Thymus (tissue), 11 donors: ENCODE data around the gene CASTOR1. TPM values are rescaled to one million over a fixed set of nuclear protein-coding genes. Genes with fewer than 3 reads are reported as not detected.

Experiments
- DNase-seq, 9 donors: peaks; one replicate each; pipeline ENCODE4 v3.0.0-alpha.2; 2013; ENCODE audit warnings: low spot score in 9 of 9, low read depth in 6 of 9, missing footprints in 1 of 9
- H3K27ac ChIP-seq, 2 donors: one replicate each; pipeline ENCODE4 v1.5.1; 2013; ENCODE audit warnings: control low read depth in 1 of 2, low read depth in 1 of 2, low read length in 1 of 2, mild to moderate bottlenecking in 1 of 2, moderate library complexity in 1 of 2
- H3K27me3 ChIP-seq, 2 donors: one replicate each; pipeline ENCODE4 v1.5.1; 2013; ENCODE audit warnings: low read length in 1 of 2; ENCODE audit not compliant: control insufficient read depth in 2 of 2, insufficient read depth in 1 of 2
- H3K36me3 ChIP-seq, 2 donors: one replicate each; pipeline ENCODE4 v1.5.1; 2013; ENCODE audit warnings: low read length in 1 of 2, mild to moderate bottlenecking in 1 of 2, moderate library complexity in 1 of 2; ENCODE audit not compliant: control insufficient read depth in 2 of 2, insufficient read depth in 2 of 2
- H3K4me1 ChIP-seq, 2 donors: one replicate each; pipeline ENCODE4 v1.5.1; 2013; ENCODE audit warnings: low read length in 2 of 2; ENCODE audit not compliant: control insufficient read depth in 2 of 2, insufficient read depth in 2 of 2
- H3K4me3 ChIP-seq, 2 donors: one replicate each; pipeline ENCODE4 v1.5.1; 2013; ENCODE audit warnings: low read length in 2 of 2, control low read depth in 1 of 2, mild to moderate bottlenecking in 1 of 2
- H3K9me3 ChIP-seq, 2 donors: one replicate each; pipeline ENCODE4 v1.5.1; 2013; ENCODE audit warnings: low read length in 1 of 2, mild to moderate bottlenecking in 1 of 2; ENCODE audit not compliant: control insufficient read depth in 2 of 2, insufficient read depth in 1 of 2
- WGBS: extraction: QIAGEN DNeasy Blood & Tissue Kit; methylation state at CpG from one replicate; pipeline ENCODE4 v1.1.7; 2013; 5-methylcytosine and 5-hydroxymethylcytosine counted together
- polyA plus RNA-seq: library from polyadenylated mRNA; stranded (reverse); fragments of 200-250 nt; gene quantifications from one replicate; pipeline ENCODE4 v1.2.3, GENCODE V29; 2013
- total RNA-seq: library from RNA; stranded (reverse); fragments of 120-200 nt; gene quantifications from one replicate; pipeline ENCODE4 v1.2.4, GENCODE V29; 2013
- donor health status: healthy.

The CASTOR1 gene
- total and polyA plus RNA-seq, 2 donors: 12.8 to 19.6 TPM

DNA sequence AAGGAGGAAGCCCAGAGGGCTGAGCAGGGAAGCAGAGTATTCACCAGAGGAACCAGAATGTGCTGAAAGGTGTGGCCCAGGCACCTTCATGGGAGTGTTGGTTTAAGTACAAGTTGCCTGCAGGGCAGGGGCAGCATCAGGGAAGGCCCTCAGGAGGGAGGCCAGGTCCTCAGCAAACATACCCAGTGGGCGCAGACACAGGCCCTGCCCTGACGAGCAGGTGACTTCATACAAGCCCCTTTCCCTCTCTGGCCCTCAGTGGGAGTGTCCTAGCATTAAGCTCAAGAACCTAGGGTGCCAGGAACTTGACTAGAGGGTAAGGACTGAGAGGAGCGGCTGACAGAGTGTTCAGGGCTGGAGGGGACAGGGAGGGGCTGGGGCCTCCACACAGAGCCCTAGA is 7.5 kb upstream of the CASTOR1 start:
- 84% methylated on average over 3 of the region's 3 CpGs for WGBS
- Histone ChIP-seq H3K36me3 (peaks cover 49 to 77% of the 10 kb centered on the region in 2 donors), H3K4me3 (no peak overlapping the region), H3K4me1 (peaks cover 44 to 92% of the 10 kb centered on the region in 2 donors), H3K9me3 (peaks cover 0 to 2% of the 10 kb centered on the region in 2 donors), H3K27ac (peak overlapping the region; percentile 64 to 83), H3K27me3 (no peaks in the 10 kb centered on the region)
- no peak for DNase-seq

- 6% methylated on average over 4 of the region's 4 CpGs for WGBS
- Histone ChIP-seq H3K9me3 (peaks cover 0 to 2% of the 10 kb centered on the region in 2 donors), H3K27me3 (no peaks in the 10 kb centered on the region), H3K36me3 (peaks cover 52 to 81% of the 10 kb centered on the region in 2 donors), H3K4me1 (peaks cover 40 to 92% of the 10 kb centered on the region in 2 donors), H3K27ac (peak overlapping the region; percentile 64), H3K4me3 (no peak overlapping the region)
- DNase-seq: peak in 3 of 9 donors; percentile 55 to 83 (median 63)
Measured at GRCh38 chr22:30296324-30296723, 7.0 kb upstream of the CASTOR1 start.

DNA sequence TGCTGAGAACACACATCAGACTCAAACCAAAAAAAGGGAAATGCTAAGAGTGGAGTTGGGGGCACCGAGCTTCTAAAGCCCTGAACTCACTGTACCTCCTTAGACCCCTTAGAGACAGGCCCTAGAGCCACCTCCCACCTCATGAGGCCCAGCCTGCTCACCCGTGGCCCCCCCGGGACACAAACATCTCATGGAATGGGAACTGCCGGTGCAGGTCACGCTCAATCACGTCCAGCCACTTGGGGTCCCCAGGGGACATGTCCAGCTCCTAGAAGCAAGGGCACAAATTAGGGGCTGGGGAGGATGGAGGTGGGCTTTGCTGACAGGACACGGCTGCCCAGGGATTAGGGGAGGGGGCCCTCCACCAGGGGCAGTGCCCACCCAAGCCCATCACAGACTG is 6.3 kb upstream of the CASTOR1 start:
- Histone ChIP-seq H3K36me3 (peaks cover 54 to 78% of the 10 kb centered on the region in 2 donors), H3K4me3 (no peak overlapping the region), H3K27ac (peak overlapping the region in 1 of 2 donors; percentile 75), H3K9me3 (peaks cover 0 to 2% of the 10 kb centered on the region in 2 donors), H3K27me3 (no peaks in the 10 kb centered on the region), H3K4me1 (peaks cover 44 to 92% of the 10 kb centered on the region in 2 donors)
- WGBS: 78% methylated on average over 7 of the region's 7 CpGs
- DNase-seq: no peak

- H3K4me3 ChIP-seq: no peak overlapping the region
- peaks cover 0 to 2% of the 10 kb centered on the region in 2 donors for H3K9me3 ChIP-seq
- H3K27ac ChIP-seq: no peak overlapping the region
- H3K4me1 ChIP-seq: peaks cover 50 to 97% of the 10 kb centered on the region in 2 donors
- no peak for DNase-seq
- H3K36me3 ChIP-seq: peaks cover 49 to 71% of the 10 kb centered on the region in 2 donors
- H3K27me3 ChIP-seq: no peaks in the 10 kb centered on the region
- 98% methylated on average over 11 of the region's 11 CpGs for WGBS
Measured at GRCh38 chr22:30294830-30295229, 5.5 kb upstream of the CASTOR1 start.

DNA sequence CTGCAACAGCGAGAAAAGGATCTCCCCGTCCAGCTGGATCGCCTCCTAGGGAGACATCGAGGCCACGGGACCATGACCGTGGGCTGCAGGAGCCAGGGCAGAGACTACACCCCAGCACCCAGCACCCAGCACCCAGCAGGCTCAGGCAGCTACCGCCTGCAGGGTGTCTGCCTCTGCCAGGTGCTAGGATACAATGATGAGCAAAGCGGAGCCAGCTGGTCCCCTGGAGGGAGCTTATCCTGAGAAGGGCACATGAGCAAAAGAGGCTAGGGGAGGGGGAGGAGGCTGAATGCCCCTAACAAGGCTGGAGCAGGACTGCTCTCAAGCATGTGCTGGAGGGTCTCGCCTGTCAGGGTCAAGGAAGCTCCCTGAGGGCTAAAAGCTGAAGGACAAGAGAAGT is 4.8 kb upstream of the CASTOR1 start:
- Histone ChIP-seq H3K4me3 (no peak overlapping the region), H3K9me3 (peaks cover 0 to 2% of the 10 kb centered on the region in 2 donors), H3K36me3 (peaks cover 46 to 66% of the 10 kb centered on the region in 2 donors), H3K27me3 (peaks cover 0 to under 1% of the 10 kb centered on the region in 2 donors), H3K4me1 (peaks cover 50 to 94% of the 10 kb centered on the region in 2 donors), H3K27ac (no peak overlapping the region)
- 86% methylated on average over 9 of the region's 9 CpGs for WGBS
- peak in 2 of 9 donors; percentile 57 to 77 for DNase-seq

GRCh38 chr22:30293026-30293425 is 3.7 kb upstream of the CASTOR1 start:
- Histone ChIP-seq H3K36me3 (peaks cover 39 to 55% of the 10 kb centered on the region in 2 donors), H3K27ac (no peak overlapping the region), H3K9me3 (peaks cover 0 to 2% of the 10 kb centered on the region in 2 donors), H3K4me1 (peaks cover 44 to 94% of the 10 kb centered on the region in 2 donors), H3K27me3 (peaks cover 0 to 6% of the 10 kb centered on the region in 2 donors), H3K4me3 (no peak overlapping the region)
- 94% methylated on average over 7 of the region's 7 CpGs for WGBS
- DNase-seq: no peak

DNA sequence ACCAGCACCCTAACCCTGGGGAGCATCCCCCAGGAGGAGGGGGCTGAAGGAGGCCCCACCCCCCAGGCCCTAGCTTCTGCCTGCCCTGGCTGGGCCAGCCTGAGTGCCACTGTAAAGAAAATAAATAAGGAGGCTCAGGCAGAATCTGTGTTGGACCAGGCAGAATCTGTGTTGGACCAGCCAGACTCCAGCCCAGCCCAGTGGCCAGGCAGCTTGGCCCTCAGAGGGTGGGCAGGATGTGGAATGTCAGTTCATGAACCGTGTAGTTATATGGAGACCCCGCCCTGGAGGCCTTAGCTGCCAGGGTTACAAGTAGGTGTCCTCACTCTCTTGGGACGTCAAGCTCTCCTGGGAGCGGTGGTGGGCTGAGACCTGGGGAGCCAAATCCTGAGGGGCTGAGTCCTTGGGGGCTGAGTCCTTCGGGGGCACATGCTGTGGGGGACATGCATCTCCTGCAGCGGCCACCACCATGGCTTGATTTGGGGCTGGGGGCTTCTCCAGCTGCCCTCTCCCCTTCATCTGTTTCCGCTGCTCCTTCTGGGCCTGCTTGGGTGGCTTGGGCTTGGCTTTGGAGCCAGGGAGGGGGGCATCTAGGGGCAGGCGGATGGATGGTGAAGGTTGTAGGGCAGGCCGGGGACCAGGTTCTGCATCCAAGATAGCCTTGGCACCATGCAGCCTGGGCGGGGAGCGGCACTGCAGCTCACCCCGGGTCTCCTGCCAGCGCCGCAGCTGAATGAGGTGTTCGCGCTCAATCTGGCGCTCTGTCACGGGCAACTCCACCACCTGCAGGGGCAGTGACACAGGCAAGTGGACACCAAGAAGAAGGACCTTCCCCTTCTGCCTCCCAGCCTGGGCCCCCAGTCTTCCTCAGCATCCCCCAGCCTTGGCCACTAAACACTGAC is 3.0 kb upstream of the CASTOR1 start:
- H3K4me1 ChIP-seq: peaks cover 37 to 91% of the 10 kb centered on the region in 2 donors
- H3K27me3 ChIP-seq: peaks cover 0 to 6% of the 10 kb centered on the region in 2 donors
- no peak overlapping the region for H3K4me3 ChIP-seq
- H3K36me3 ChIP-seq: peaks cover 39 to 52% of the 10 kb centered on the region in 2 donors
- 98% methylated on average over 18 of the region's 18 CpGs for WGBS
- no peak for DNase-seq
- peaks cover 0 to 5% of the 10 kb centered on the region in 2 donors for H3K9me3 ChIP-seq
- peak overlapping the region in 1 of 2 donors; percentile 83 for H3K27ac ChIP-seq

DNA sequence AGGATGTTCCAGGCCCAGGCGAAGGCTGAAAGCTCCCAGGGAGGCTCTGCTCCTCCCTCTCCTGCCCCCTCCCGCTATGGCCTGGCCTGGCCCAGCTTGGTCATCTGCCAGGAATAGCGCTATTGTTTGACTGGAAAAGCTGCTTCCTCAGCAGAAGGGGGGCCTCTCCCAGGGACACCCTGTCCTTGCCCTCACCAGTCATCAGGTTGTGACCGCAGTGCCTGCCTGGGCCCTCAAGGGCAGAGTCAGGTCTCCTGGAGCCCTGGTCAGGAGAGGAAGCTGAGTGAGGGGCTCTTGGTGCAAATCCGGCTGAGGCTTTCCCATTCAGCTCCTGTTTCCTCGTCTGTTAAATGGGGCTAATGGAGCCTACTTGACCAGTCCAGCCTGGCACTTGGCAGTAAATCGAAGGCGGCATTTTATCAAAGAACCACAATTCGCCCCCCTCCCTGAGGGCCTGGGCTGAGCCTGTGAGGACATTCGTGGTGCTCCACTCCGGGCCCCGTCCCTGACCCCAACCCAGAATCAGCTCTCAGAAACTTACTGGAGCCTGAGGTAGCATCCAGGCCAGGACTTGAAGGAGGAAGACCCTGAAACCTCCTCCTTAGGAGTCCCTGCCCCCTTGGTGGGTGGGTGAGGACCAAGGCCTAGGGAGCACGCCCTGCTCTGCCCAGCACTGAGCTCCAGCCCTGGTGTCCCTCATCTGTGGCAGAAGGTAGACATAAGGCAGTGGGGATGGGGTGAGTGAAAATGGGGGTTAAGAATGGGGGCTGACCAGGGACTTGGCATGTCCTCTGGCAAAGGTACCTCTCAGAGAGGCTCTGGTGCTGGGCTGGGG is 2.0 kb upstream of the CASTOR1 start:
- peaks cover 39 to 53% of the 10 kb centered on the region in 2 donors for H3K36me3 ChIP-seq
- WGBS: 96% methylated on average over 13 of the region's 13 CpGs

More for the DNA sequence above, 2.0 kb upstream of the CASTOR1 start:
- no peak for DNase-seq
- peaks cover 0 to 9% of the 10 kb centered on the region in 2 donors for H3K9me3 ChIP-seq
- peaks cover 0 to 6% of the 10 kb centered on the region in 2 donors for H3K27me3 ChIP-seq
- H3K27ac ChIP-seq: peak overlapping the region; percentile 83 to 84
- no peak overlapping the region for H3K4me3 ChIP-seq
- peaks cover 28 to 85% of the 10 kb centered on the region in 2 donors for H3K4me1 ChIP-seq
